Stimulated activated CD8-positive, alpha-beta memory T cell treated with anti-CD3 and anti-CD28 coated beads, Interleukin-7, amount 100 ng/mL, for 1 hour (primary cell): ENCODE data around the gene SPOP.
A peak's percentile ranks its signal among the peaks of the same experiment; 100 is the strongest.
"Not testable (repeated sequence)": the region's sequence is repeated elsewhere in the genome, so short reads cannot be mapped to it uniquely, and the experiment has no call there.

Source experiments
- DNase-seq, 2 donors: peaks; one replicate each; pipeline ENCODE4 v3.0.0-alpha.2; 2020; ENCODE audit warnings: low read depth in 2 of 2

The SPOP gene

DNA sequence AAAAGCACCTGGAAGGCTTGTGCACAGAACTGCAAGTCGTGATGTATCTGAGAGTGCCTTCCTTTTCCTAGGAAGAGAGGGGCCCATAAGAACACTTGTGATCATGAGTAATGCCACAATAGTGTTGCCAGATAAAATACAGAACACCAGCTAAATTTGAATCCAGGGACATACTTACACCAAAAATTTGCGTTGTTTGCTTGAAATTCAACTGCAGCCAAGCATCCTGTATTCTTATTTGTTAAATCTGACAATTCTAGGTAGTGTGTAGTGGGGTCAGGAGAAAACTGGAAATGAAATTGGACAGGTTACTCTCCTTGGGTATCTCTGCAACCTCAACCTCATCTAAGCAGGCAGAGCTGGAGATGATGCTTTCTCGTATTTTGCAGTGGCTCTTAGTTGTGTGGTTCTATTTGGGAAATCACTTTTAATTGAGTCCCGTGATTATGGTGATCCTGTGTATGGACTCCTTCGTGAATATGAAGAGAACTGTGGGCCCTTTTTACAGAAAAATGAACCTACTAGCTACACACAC lies 17.9 kb upstream of the SPOP start:
- DNase-seq: no peak

GRCh38 chr17:49694847-49695697 lies 17.2 kb upstream of the SPOP start:
- DNase-seq: peak; percentile 45 to 59

DNA sequence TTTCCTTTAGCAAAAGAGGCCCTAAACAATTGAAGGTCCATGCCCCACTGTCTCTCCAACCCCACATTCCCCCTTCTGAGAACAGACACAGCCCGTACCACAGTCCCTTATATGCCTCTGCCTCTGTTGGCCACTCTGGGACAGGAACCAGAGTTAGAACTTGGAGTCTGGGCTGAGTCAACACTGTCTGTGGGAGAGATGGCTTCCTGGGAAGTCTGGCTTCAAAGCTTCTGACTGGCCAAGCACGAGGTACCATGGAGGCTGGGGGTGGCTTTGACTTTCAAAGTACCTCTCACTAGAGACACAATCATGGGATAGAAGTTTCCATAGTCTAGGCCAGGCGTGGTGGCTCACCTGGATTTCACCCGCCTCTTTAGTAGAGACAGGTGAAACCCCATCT lies 14.9 kb upstream of the SPOP start:
- DNase-seq: no peak

DNA sequence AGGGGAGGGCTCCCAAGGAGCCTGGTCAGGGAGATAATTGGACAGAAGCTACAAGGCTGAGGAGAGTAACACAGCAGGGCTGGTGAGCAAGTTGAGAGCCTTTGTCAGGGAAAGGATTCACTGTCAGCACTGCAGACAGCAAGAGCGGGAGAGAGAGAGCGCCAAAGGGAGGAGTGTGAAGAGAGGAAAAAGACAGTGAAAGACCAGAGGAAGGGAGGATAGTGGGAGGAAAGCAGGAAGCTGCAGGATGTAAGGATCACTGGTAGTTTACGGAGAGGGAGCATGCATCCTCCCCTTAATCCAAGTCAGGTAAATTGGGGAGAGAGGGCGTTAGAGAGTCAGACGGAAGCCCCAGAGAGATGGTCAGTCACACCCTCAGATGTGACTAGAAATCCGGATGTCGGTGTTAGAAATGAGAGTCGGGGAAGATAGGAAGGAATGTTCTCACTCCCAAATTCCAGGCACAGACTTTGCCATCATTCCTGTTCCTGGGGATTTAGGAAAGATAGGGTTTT lies 13.8 kb upstream of the SPOP start:
- no peak for DNase-seq

- DNase-seq: no peak
Observed at GRCh38 chr17:49691086-49691676, 13.3 kb upstream of the SPOP start.

- no peak for DNase-seq
Observed at GRCh38 chr17:49690256-49690655, 12.4 kb upstream of the SPOP start.

DNA sequence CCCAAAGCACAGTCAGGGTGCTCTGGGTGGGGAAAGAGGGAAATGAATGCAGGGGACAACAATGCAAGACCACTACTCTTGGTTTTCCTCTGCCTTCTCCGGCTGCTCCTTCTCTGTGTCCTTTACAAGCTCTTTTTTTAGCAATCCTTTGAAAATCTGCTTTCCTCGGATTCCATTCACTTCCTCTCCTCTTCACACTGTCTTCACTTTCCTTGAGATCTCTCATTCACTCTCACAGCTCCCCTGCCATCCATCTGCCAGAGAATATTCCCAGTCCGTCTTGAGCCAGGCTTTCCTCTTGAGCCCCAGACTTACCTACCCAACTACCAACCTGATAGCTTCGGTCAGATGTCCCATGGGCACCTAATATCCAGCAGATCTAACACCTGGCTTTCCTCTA lies 11.0 kb upstream of the SPOP start:
- no peak for DNase-seq

- DNase-seq: no peak
Observed at GRCh38 chr17:49687878-49688491, 10.1 kb upstream of the SPOP start.

- DNase-seq: no peak
Observed at GRCh38 chr17:49681106-49681979, 3.4 kb upstream of the SPOP start.

GRCh38 chr17:49680314-49680713 lies 2.4 kb upstream of the SPOP start:
- DNase-seq: no peak

GRCh38 chr17:49677134-49677932 lies 564 bp downstream of the SPOP start:
- DNase-seq: peak; percentile 87 to 92

- DNase-seq: no peak
Observed at GRCh38 chr17:49676276-49676868, 1.5 kb downstream of the SPOP start.

DNA sequence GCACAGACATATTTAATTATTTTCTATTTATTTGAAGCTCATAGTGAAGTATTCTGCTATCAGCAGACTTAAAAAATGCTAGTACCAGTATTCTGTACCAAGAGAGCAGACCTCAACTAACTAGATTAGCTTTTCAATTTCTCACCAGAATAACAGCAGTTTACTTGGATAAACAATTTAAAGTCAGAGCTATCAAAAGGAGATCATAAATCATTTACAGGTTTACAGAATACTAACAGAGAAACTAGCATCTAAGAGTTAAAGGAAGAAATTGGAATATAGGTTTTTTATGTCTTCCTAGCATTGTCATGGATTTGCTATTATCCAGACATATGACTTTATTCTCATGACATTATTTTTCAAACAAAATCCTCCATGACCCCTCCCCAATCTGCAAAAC lies 3.4 kb downstream of the SPOP start:
- DNase-seq: no peak

DNA sequence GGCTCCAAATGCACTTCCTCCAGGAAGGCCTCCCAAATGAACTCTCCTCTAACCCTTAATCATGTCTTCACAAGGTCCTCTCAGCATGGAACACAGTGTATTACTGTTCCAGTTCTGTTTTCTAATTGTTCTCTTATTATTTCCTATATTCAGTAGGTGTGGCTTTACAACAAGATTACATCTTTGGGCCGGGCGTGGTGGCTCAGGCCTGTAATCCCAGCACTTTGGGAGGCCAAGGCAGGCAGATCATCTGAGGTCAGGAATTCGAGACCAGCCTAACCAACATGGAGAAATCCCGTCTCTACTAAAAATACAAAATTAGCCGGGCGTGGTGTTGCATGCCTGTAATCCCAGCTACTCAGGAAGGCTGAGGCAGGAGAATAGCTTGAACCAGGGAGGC lies 4.2 kb downstream of the SPOP start:
- not testable (repeated sequence) for DNase-seq

DNA sequence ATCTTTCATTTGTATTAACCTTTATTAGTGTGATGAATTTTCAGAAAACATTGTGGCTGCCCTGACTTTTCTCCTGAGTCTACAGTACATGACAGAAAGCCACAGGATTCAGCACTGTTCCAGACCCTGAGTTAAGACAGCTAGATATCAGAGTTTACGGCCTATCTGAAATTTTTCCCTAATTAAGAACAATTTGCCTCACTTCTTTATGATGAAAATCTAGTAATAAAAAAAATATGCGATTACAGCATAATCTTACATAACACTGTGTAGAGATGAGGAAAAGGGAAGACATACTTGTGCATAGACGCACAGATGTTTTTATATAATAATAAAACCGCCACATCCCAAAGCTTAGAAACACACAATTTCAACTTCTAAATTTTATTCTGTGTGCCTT lies 7.3 kb downstream of the SPOP start:
- no peak for DNase-seq

GRCh38 chr17:49670002-49670401 lies 7.9 kb downstream of the SPOP start:
- DNase-seq: no peak

DNA sequence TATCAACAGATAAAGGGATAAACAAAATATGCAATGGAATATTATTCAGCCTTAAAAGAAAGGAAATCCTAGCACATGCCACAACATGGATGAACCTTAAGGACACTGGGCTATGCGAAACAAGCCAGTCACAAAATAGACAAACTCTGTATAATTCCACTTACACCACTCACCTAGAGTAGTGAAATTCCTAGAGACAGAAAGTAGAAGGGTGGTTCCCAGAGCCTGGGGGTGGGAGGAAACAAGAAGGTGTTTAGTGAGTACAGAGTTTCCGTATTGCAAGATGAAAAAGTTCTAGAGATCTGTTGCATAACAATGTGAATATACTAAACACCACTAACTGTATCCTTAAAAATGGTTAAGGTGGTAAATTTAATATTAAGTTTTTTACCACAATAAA lies 10.0 kb downstream of the SPOP start:
- DNase-seq: no peak

DNA sequence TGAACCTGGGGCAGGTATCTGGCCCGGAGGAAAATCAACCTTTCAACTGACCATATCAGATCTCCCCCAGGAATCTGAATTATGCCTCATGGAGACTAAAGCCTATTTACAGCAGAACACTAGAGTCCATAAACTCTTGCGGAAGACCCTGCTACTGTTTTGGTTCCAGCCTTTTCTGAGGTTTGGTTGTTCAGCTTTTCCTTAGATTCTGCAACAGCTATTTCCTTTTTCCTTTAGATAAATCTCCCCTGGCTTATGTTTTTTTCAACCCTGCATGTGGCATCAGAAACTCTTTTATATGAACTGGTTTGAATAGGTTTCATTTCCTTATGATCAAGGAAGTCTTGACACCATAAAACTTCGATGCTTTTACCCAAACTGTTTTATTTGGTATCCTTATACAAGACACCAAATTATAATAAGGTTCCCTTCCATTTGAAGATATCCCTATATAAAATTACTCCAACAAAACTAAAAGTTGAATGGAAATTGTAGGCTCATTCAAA lies 13.1 kb downstream of the SPOP start:
- no peak for DNase-seq

DNA sequence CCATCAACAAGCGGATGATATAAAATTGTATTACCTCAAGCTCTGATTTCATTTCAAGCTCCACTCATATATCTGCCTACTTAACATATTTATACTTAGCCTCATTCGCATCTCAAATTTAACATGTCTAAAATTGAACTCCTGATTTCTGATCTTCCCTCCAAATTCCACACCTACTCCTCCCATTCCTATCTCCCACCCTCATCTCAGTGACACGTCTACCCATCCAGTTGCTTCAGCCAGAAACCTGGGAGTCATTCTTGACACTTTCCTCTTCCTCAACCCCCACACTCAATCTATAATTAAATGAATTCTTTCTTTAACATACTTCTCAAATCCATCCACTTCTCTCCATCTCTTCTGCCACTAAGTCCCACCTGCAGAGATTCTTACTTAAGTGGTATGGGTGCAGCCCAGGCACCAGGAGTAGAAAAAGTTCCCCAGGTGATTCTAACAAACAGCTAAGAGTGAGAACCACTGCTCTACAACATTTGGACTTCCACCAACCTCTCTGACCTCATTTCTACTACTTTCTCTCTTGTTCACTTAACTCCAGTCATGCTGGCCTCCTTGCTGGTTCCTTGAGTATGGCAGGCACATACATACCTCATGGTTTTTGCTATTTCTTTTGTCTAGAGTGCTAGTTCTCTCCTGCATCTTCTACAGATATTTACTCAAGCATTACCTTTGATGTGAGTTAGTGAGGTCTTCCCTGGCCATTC lies 18.1 kb downstream of the SPOP start:
- DNase-seq: no peak
